Fibroblast of lung (primary cell): ENCODE measurements around the gene CTDP1. TPM values are rescaled to one million over a fixed set of nuclear protein-coding genes. Genes with fewer than 3 reads are reported as not detected.

Experiments
- DNase-seq, 2 donors: peaks; one replicate each; pipeline versions ENCODE4 v3.0.0 to v3.0.0-alpha.2; 2010; ENCODE audit warnings: low read depth in 2 of 2
- H2AFZ ChIP-seq: 2 replicates; pipeline ENCODE4 v1.5.1; 2012; ENCODE audit warnings: low read length, control low read depth, inconsistent platforms
- H3K27ac ChIP-seq: 2 replicates; pipeline ENCODE4 v1.5.1; 2011; ENCODE audit warnings: low read length, control low read depth; ENCODE audit not compliant: insufficient read depth
- H3K27me3 ChIP-seq: 2 replicates; pipeline ENCODE4 v1.5.1; 2011; ENCODE audit warnings: mild to moderate bottlenecking, low read length; ENCODE audit not compliant: control insufficient read depth, insufficient read depth
- H3K36me3 ChIP-seq: 2 replicates; pipeline ENCODE4 v1.5.1; 2011; ENCODE audit warnings: low read length; ENCODE audit not compliant: control insufficient read depth, insufficient read depth
- H3K4me1 ChIP-seq: 2 replicates; pipeline ENCODE4 v1.5.1; 2011; ENCODE audit warnings: low read length; ENCODE audit not compliant: control insufficient read depth, insufficient read depth; ENCODE audit errors: extremely low read depth
- H3K4me2 ChIP-seq: 2 replicates; pipeline ENCODE4 v1.5.1; 2011; ENCODE audit warnings: low read length, control low read depth; ENCODE audit not compliant: insufficient read depth; ENCODE audit errors: extremely low read depth
- H3K4me3 ChIP-seq, 4 experiments: fragments of 200-600 bp in 1 of 4; sonication (generic) in 1 of 4; replicated peaks in 1 of 4; 2 replicates each; pipeline ENCODE4 v1.5.1; 2011 to 2016; ENCODE audit warnings: low read length in 4 of 4, low read depth in 3 of 4, mild to moderate bottlenecking in 3 of 4, control low read depth in 2 of 4, inconsistent platforms in 1 of 4, mixed read lengths in 1 of 4; ENCODE audit not compliant: insufficient read depth in 1 of 4; ENCODE audit errors: control extremely low read depth in 1 of 4
- H3K79me2 ChIP-seq: 2 replicates; pipeline ENCODE4 v1.5.1; 2012; ENCODE audit warnings: mild to moderate bottlenecking, low read length, inconsistent platforms; ENCODE audit not compliant: control insufficient read depth, insufficient read depth
- H3K9ac ChIP-seq: 2 replicates; pipeline ENCODE4 v1.5.1; 2011; ENCODE audit warnings: mild to moderate bottlenecking, low read length, control low read depth; ENCODE audit not compliant: insufficient read depth
- H3K9me3 ChIP-seq: 2 replicates; pipeline ENCODE4 v1.5.1; 2012; ENCODE audit warnings: low read depth, low read length; ENCODE audit not compliant: control insufficient read depth, insufficient read depth
- H4K20me1 ChIP-seq: 2 replicates; pipeline ENCODE4 v1.5.1; 2011; ENCODE audit warnings: low read length; ENCODE audit not compliant: control insufficient read depth, insufficient read depth; ENCODE audit errors: extremely low read depth
- CTCF ChIP-seq, 2 donors: IDR thresholded peaks in 1 of 2; conservative IDR thresholded peaks in 1 of 2; 1 replicate in 1 of 2; 2 replicates in 1 of 2; pipeline ENCODE4 v1.5.1; 2011 to 2012; ENCODE audit warnings: low read length in 2 of 2, control low read depth in 1 of 2, inconsistent platforms in 1 of 2, low read depth in 1 of 2, mild to moderate bottlenecking in 1 of 2
- EZH2 ChIP-seq: IDR thresholded peaks from 2 replicates; pipeline ENCODE4 v1.5.1; 2012; ENCODE audit warnings: low read length, control low read depth, mild to moderate bottlenecking; ENCODE audit errors: missing control alignments
- polyA plus RNA-seq, 2 donors: library from polyadenylated mRNA; depleted of rRNA in 1 of 2; stranded (reverse) in 1 of 2; unstranded in 1 of 2; fragments of >200 nt; gene quantifications; 2 replicates each; pipeline ENCODE4 v1.2.1, GENCODE V29; 2011 to 2012; ENCODE audit warnings: missing spikeins in 1 of 2
- total RNA-seq: library from RNA; depleted of rRNA; stranded (reverse); fragments of >200 nt; gene quantifications from 2 replicates; pipeline ENCODE4 v1.2.1, GENCODE V29; 2014

Gene CTDP1
- total and polyA plus RNA-seq, 2 donors (not counting 1 experiment from before 2014, with no cell fraction given), result 6.4 to 24.8 TPM

GRCh38 chr18:79798346-79798998 lies 118.9 kb downstream of the CTDP1 start:
- no peak for DNase-seq
- Histone ChIP-seq H3K4me1 (peaks cover 13% of the 10 kb centered on the region), H3K79me2 (no peaks in the 10 kb centered on the region), H3K36me3 (no peaks in the 10 kb centered on the region), H2AFZ (no peak overlapping the region), H3K27ac (no peak overlapping the region), H4K20me1 (no peaks in the 10 kb centered on the region), H3K9me3 (no peaks in the 10 kb centered on the region), H3K4me2 (peak overlapping the region; percentile 25), H3K27me3 (peaks cover 28% of the 10 kb centered on the region), H3K4me3 (peak overlapping the region; percentile 30 to 55 (median 32)), H3K9ac (peak overlapping the region; percentile 42)
- TF ChIP-seq EZH2, result peak; percentile 92
- TF ChIP-seq CTCF (conservative IDR thresholded peaks at IDR 0.05 in 1 of 2, IDR thresholded peaks at IDR 0.05 in 1 of 2; ENCODE audit: low read depth in 1 of 2, low read length in 2 of 2), result no peak

GRCh38 chr18:79798999-79799370 lies 119.4 kb downstream of the CTDP1 start:
- Histone ChIP-seq H3K4me1 (peaks cover 13% of the 10 kb centered on the region), H3K9ac (peak overlapping the region; percentile 42), H3K79me2 (no peaks in the 10 kb centered on the region), H3K27ac (no peak overlapping the region), H3K4me3 (peak overlapping the region; percentile 30 to 55 (median 32)), H3K36me3 (no peaks in the 10 kb centered on the region), H3K4me2 (no peak overlapping the region), H3K9me3 (no peaks in the 10 kb centered on the region), H3K27me3 (peaks cover 28% of the 10 kb centered on the region), H4K20me1 (no peaks in the 10 kb centered on the region), H2AFZ (no peak overlapping the region)
- peak in 1 of 2 donors; percentile 24 for DNase-seq
- peak; percentile 38 for TF ChIP-seq EZH2
- no peak for TF ChIP-seq CTCF (conservative IDR thresholded peaks at IDR 0.05 in 1 of 2, IDR thresholded peaks at IDR 0.05 in 1 of 2; ENCODE audit: low read depth in 1 of 2, low read length in 2 of 2)

GRCh38 chr18:79799619-79800370 lies 120.2 kb downstream of the CTDP1 start:
- H3K27me3 ChIP-seq, result peaks cover 28% of the 10 kb centered on the region

More at GRCh38 chr18:79799619-79800370, 120.2 kb downstream of the CTDP1 start:
- no peaks in the 10 kb centered on the region for H3K79me2 ChIP-seq
- no peaks in the 10 kb centered on the region for H4K20me1 ChIP-seq
- no peak overlapping the region for H3K4me2 ChIP-seq
- no peak overlapping the region for H3K4me3 ChIP-seq
- no peak overlapping the region for H3K9ac ChIP-seq
- H2AFZ ChIP-seq, result no peak overlapping the region
- no peak for TF ChIP-seq EZH2
- no peak for TF ChIP-seq CTCF (conservative IDR thresholded peaks at IDR 0.05 in 1 of 2, IDR thresholded peaks at IDR 0.05 in 1 of 2; ENCODE audit: low read depth in 1 of 2, low read length in 2 of 2)
- no peak for DNase-seq
- no peak overlapping the region for H3K27ac ChIP-seq
- H3K36me3 ChIP-seq, result no peaks in the 10 kb centered on the region
- peaks cover 13% of the 10 kb centered on the region for H3K4me1 ChIP-seq
- H3K9me3 ChIP-seq, result no peaks in the 10 kb centered on the region
